Measurements from ENCODE around the gene OSBPL3.

The OSBPL3 gene

GRCh38 chr7:24827589-24827988 is 152.4 kb downstream of the OSBPL3 start:
- no peak for TF ChIP-seq CTCF (IDR thresholded peaks at IDR 0.05; ENCODE audit: low read depth, low read length)
- no peak for DNase-seq (ENCODE audit: extremely low read depth, low read depth)

DNA sequence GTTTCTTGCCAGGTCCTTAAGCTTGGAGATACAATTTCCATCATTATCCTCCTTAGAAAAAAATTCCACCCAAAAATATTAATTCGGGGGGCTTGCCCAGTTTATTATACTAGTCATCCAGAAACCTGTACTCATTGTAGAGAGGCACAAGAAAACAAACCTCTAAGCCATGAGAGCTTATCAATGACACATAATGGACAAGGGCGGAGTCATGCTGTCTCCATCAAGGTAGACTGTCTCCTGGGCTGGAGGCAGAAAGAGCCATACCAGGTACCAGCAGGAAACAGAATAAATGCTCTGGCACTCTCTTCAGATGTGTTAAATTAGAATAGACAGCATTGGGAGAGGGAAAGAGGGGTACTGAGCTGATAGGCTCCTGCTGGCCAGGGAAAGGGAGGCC is 153.0 kb downstream of the OSBPL3 start:
- no peak for TF ChIP-seq CTCF (IDR thresholded peaks at IDR 0.05; ENCODE audit: low read depth, low read length)
- no peak for DNase-seq (ENCODE audit: extremely low read depth, low read depth)

DNA sequence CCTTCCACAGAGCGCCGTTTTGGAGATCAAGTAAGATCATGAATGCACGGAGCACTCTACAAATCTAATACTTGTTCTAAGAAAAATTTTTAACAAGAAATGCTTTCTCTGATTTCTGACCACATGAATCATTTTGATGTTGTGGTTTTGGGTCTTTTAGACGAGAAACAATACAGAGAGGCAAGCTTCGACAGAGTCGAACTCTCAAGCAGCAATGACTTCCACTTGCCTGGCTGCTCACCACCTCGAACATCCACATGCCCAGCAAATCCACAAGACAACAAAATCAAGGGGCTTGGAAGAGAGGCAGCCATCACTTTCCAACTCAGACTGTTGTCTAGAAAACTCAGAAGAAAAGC is 153.3 kb downstream of the OSBPL3 start:
- no peak for TF ChIP-seq CTCF (IDR thresholded peaks at IDR 0.05; ENCODE audit: low read depth, low read length)
- no peak for DNase-seq (ENCODE audit: extremely low read depth, low read depth)

DNA sequence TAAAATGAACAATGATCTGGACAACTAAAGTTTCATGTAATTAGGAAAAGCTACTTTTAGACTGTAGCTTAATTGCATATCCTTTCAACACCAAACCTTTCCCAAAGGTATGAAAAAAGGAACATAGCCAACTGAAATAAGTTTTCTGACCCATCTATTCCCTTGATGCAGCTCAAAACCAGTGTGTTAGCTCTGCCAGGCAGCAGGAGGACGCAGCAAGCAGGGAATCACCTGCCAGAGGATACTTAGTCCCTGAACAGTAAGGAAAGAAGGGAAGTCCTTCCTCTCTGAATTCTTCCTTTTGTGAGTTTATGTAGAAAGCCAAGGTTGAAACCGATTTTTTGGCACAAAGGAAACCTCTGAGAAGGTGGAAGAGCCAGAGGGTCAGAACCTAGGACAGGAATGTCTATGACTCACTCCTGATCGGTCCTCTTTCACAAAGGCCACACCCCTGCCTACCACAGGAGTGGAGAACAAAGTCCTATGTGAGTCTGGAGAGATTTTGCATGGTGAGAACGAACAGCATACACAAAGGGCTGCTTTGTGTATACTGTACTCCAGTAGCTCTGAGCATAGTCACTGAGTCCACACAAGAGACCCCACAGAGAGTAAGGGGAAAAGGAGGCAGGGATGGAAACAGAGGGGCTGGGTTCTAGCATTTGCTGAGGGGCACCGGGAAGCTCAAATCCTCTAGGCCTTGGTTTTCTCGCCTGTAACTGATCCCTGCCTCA is 153.9 kb downstream of the OSBPL3 start:
- DNase-seq (ENCODE audit: extremely low read depth, low read depth) = no peak
- TF ChIP-seq CTCF (IDR thresholded peaks at IDR 0.05; ENCODE audit: low read depth, low read length) = no peak

DNA sequence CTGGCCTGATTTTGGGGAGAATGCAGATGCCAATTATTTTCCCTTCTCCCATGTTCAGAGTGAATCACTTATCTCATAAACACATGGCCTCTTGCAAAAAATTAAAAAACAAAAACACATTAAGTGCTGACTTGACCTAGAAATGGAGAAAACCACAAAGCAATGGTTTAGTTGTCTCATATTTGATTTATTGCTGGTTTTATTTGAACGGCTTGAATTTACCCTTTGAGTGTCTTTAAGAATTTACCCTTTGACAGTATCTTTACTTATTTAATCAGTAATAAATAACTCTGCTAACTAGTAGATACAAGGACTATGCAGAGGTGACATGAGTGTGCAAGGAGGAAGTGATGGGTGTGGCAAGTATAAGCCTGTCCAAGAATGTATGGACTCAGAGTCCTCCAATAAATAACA is 154.6 kb downstream of the OSBPL3 start:
- DNase-seq (ENCODE audit: extremely low read depth, low read depth) = no peak
- no peak for TF ChIP-seq CTCF (IDR thresholded peaks at IDR 0.05; ENCODE audit: low read depth, low read length)

GRCh38 chr7:24824896-24825295 is 155.1 kb downstream of the OSBPL3 start:
- no peak for TF ChIP-seq CTCF (IDR thresholded peaks at IDR 0.05; ENCODE audit: low read depth, low read length)

GRCh38 chr7:24824400-24824799 is 155.6 kb downstream of the OSBPL3 start:
- no peak for TF ChIP-seq CTCF (IDR thresholded peaks at IDR 0.05; ENCODE audit: low read depth, low read length)

More at GRCh38 chr7:24824896-24825295, 155.1 kb downstream of the OSBPL3 start:
- no peak for DNase-seq (ENCODE audit: extremely low read depth, low read depth)

More at GRCh38 chr7:24824400-24824799, 155.6 kb downstream of the OSBPL3 start:
- DNase-seq (ENCODE audit: extremely low read depth, low read depth) = no peak
